Calu3 (cell line): ENCODE results near the gene GRWD1. TPM values are rescaled to one million over a fixed set of nuclear protein-coding genes. Genes with fewer than 3 reads are reported as not detected.

ENCODE experiments used
- BruUV-seq: library from RNA; stranded (reverse); fragments of 400-500 nt; replicated peaks from 2 replicates; lab custom pipeline; 2021; lab: Mats Ljungman, UMichigan
- CTCF ChIA-PET: fragments of 300-600 bp; sonication (Branson Sonifier 250); formaldehyde crosslinking; loops from one replicate; lab custom pipeline; 2022; ENCODE audit warnings: antibody characterized with exemption; lab: Charles Lee
- DNase-seq: peaks from one replicate; pipeline ENCODE4 v3.0.0; 2022
- H3K27ac Mint-ChIP-seq: one replicate; pipeline ENCODE4 v1.8.0; 2022; ENCODE audit warnings: mixed read lengths; ENCODE audit not compliant: unreplicated experiment
- H3K27me3 Mint-ChIP-seq: one replicate; pipeline ENCODE4 v1.8.0; 2022; ENCODE audit warnings: mixed read lengths; ENCODE audit not compliant: unreplicated experiment
- H3K36me3 Mint-ChIP-seq: one replicate; pipeline ENCODE4 v1.8.0; 2022; ENCODE audit warnings: mild to moderate bottlenecking, moderate library complexity, mixed read lengths; ENCODE audit not compliant: insufficient read depth, unreplicated experiment
- H3K4me1 Mint-ChIP-seq: one replicate; pipeline ENCODE4 v1.8.0; 2022; ENCODE audit warnings: mild to moderate bottlenecking, low read depth, mixed read lengths; ENCODE audit not compliant: unreplicated experiment
- H3K4me3 Mint-ChIP-seq: one replicate; pipeline ENCODE4 v1.8.0; 2022; ENCODE audit warnings: mild to moderate bottlenecking, low read depth, moderate library complexity, mixed read lengths; ENCODE audit not compliant: unreplicated experiment
- H3K9me3 Mint-ChIP-seq: one replicate; pipeline ENCODE4 v1.8.0; 2022; ENCODE audit warnings: low read depth, mixed read lengths; ENCODE audit not compliant: unreplicated experiment
- CTCF ChIP-seq: fragments of 200-600 bp; IDR thresholded peaks from one replicate; pipeline ENCODE4 v1.8.0; 2022; ENCODE audit warnings: antibody characterized with exemption; ENCODE audit not compliant: unreplicated experiment
- intact Hi-C: fragments of 100-400 bp; cut with micrococcal nuclease; formaldehyde crosslinking; loops from one replicate; pipeline ENCODE4 v1.10.0; 2022; ENCODE audit not compliant: unreplicated experiment
- total RNA-seq: library from RNA; stranded (reverse); gene quantifications from 2 replicates; pipeline ENCODE4 v1.2.3, GENCODE V29; 2022

Gene GRWD1
- total RNA-seq, 1 experiment from 2014 or later = 75.0 TPM

- intact Hi-C loops = no loop called here
- CTCF ChIA-PET = interaction anchor here (0.8 kb wide), 1 partner anchor 67 kb away, joined by 3 read pairs; no protein-coding TSS in a partner anchor
- Mint-ChIP-seq H3K36me3 (no peaks in the 10 kb centered on the region), H3K4me1 (peaks cover 19% of the 10 kb centered on the region), H3K27me3 (no peaks in the 10 kb centered on the region), H3K27ac (peak overlapping the region; percentile 80), H3K4me3 (peak overlapping the region; percentile 45), H3K9me3 (no peaks in the 10 kb centered on the region)
- BruUV-seq = no TSS peak
- DNase-seq = peak; percentile 67
- TF ChIP-seq CTCF = no peak
Measured at GRCh38 chr19:48424694-48425219, 21.0 kb upstream of the GRWD1 start.

- no peak for DNase-seq
- no peak overlapping the region for H3K27ac Mint-ChIP-seq
- CTCF ChIA-PET = no interaction called here
- H3K9me3 Mint-ChIP-seq = no peaks in the 10 kb centered on the region
- peaks cover 12% of the 10 kb centered on the region for H3K4me1 Mint-ChIP-seq
- no TSS peak for BruUV-seq
- no peaks in the 10 kb centered on the region for H3K36me3 Mint-ChIP-seq
- TF ChIP-seq CTCF = no peak
- no peaks in the 10 kb centered on the region for H3K27me3 Mint-ChIP-seq
- no peak overlapping the region for H3K4me3 Mint-ChIP-seq
- intact Hi-C loops = no loop called here
Measured at GRCh38 chr19:48428670-48429069, 17.1 kb upstream of the GRWD1 start.

GRCh38 chr19:48433337-48433736 lies 12.4 kb upstream of the GRWD1 start:
- H3K4me1 Mint-ChIP-seq = no peaks in the 10 kb centered on the region
- BruUV-seq = no TSS peak
- intact Hi-C loops = no loop called here
- no peak for TF ChIP-seq CTCF
- CTCF ChIA-PET = interaction anchor here (0.7 kb wide), 1 partner anchor 40 kb away, joined by 4 read pairs; the partner anchor contains the start of gene GRIN2D
- H3K4me3 Mint-ChIP-seq = no peak overlapping the region
- DNase-seq = no peak
- no peaks in the 10 kb centered on the region for H3K36me3 Mint-ChIP-seq
- H3K27ac Mint-ChIP-seq = no peak overlapping the region
- H3K9me3 Mint-ChIP-seq = no peaks in the 10 kb centered on the region
- peaks cover 32% of the 10 kb centered on the region for H3K27me3 Mint-ChIP-seq

GRCh38 chr19:48436586-48436985 lies 9.2 kb upstream of the GRWD1 start:
- intact Hi-C loops = no loop called here
- Mint-ChIP-seq H3K27me3 (peaks cover 39% of the 10 kb centered on the region), H3K4me1 (no peaks in the 10 kb centered on the region), H3K36me3 (no peaks in the 10 kb centered on the region), H3K27ac (no peak overlapping the region), H3K9me3 (no peaks in the 10 kb centered on the region), H3K4me3 (no peak overlapping the region)
- no peak for DNase-seq
- CTCF ChIA-PET = no interaction called here
- BruUV-seq = no TSS peak
- no peak for TF ChIP-seq CTCF
